Measurements from ENCODE around the gene ARPC1A. TPM values are rescaled to one million over a fixed set of nuclear protein-coding genes. Genes with fewer than 3 reads are reported as not detected.

The ARPC1A gene
- total RNA-seq, 1 donor from 2014 or later: 269 TPM

GRCh38 chr7:99392046-99392445 is 66.3 kb downstream of the ARPC1A start:
- H3K36me3 ChIP-seq (ENCODE audit: control insufficient read depth, insufficient read depth, low read length): peaks cover 42% of the 10 kb centered on the region
- FAIRE-seq (no peak), DNase-seq (ENCODE audit: low read depth) (no peak)
- TF ChIP-seq CTCF (IDR thresholded peaks at IDR 0.05; ENCODE audit: insufficient read depth, low read length, severe bottlenecking): no peak
- H3K27me3 ChIP-seq (ENCODE audit: control insufficient read depth, insufficient read depth, low read length): no peaks in the 10 kb centered on the region
- peak overlapping the region; percentile 39 for H3K4me3 ChIP-seq (ENCODE audit: low read depth, low read length)

GRCh38 chr7:99392659-99393354 is 67.1 kb downstream of the ARPC1A start:
- no peak for FAIRE-seq
- Histone ChIP-seq H3K27me3 (ENCODE audit: control insufficient read depth, insufficient read depth, low read length) (no peaks in the 10 kb centered on the region), H3K4me3 (ENCODE audit: low read depth, low read length) (peak overlapping the region; percentile 39), H3K36me3 (ENCODE audit: control insufficient read depth, insufficient read depth, low read length) (peaks cover 48% of the 10 kb centered on the region)
- DNase-seq (ENCODE audit: low read depth): peak; percentile 65
- no peak for TF ChIP-seq CTCF (IDR thresholded peaks at IDR 0.05; ENCODE audit: insufficient read depth, low read length, severe bottlenecking)

- FAIRE-seq (no peak), DNase-seq (ENCODE audit: low read depth) (no peak)
- no peak for TF ChIP-seq CTCF (IDR thresholded peaks at IDR 0.05; ENCODE audit: insufficient read depth, low read length, severe bottlenecking)
- Histone ChIP-seq H3K27me3 (ENCODE audit: control insufficient read depth, insufficient read depth, low read length) (no peaks in the 10 kb centered on the region), H3K36me3 (ENCODE audit: control insufficient read depth, insufficient read depth, low read length) (peaks cover 44% of the 10 kb centered on the region), H3K4me3 (ENCODE audit: low read depth, low read length) (peak overlapping the region; percentile 39)
Measured at GRCh38 chr7:99393355-99394187, 67.9 kb downstream of the ARPC1A start.

- no peak for FAIRE-seq
- peaks cover 46% of the 10 kb centered on the region for H3K36me3 ChIP-seq (ENCODE audit: control insufficient read depth, insufficient read depth, low read length)
- TF ChIP-seq CTCF (IDR thresholded peaks at IDR 0.05; ENCODE audit: insufficient read depth, low read length, severe bottlenecking): no peak
- H3K4me3 ChIP-seq (ENCODE audit: low read depth, low read length): no peak overlapping the region
- H3K27me3 ChIP-seq (ENCODE audit: control insufficient read depth, insufficient read depth, low read length): no peaks in the 10 kb centered on the region
- no peak for DNase-seq (ENCODE audit: low read depth)
Measured at GRCh38 chr7:99394188-99394502, 68.4 kb downstream of the ARPC1A start.

- Histone ChIP-seq H3K27me3 (ENCODE audit: control insufficient read depth, insufficient read depth, low read length) (no peaks in the 10 kb centered on the region), H3K36me3 (ENCODE audit: control insufficient read depth, insufficient read depth, low read length) (peaks cover 45% of the 10 kb centered on the region), H3K4me3 (ENCODE audit: low read depth, low read length) (no peak overlapping the region)
- FAIRE-seq: no peak
- peak; percentile 7 for TF ChIP-seq CTCF (IDR thresholded peaks at IDR 0.05; ENCODE audit: insufficient read depth, low read length, severe bottlenecking)
- no peak for DNase-seq (ENCODE audit: low read depth)
Measured at GRCh38 chr7:99395616-99396327, 70.1 kb downstream of the ARPC1A start.

All from bronchial epithelial cell (primary cell).